K562 (cell line): ENCODE data around the gene EYA2. TPM values are rescaled to one million over a fixed set of nuclear protein-coding genes. Genes with fewer than 3 reads are reported as not detected.

ENCODE experiments used
- ELF1 ChIP-seq: fragments of 200-800 bp; sonication (Bioruptor generic); IDR thresholded peaks from 2 replicates; pipeline ENCODE4 v1.6.1; 2016; ENCODE audit warnings: missing genetic modification characterization, missing compliant biosample characterization
- FIP1L1 ChIP-seq: fragments of 200-400 bp; formaldehyde crosslinking; IDR thresholded peaks from 2 replicates; pipeline ENCODE4 v1.6.1; 2018; ENCODE audit warnings: mild to moderate bottlenecking, low read depth, low read length; ENCODE audit not compliant: poor library complexity, severe bottlenecking
- GATAD2A ChIP-seq: fragments of 450-650 bp; IDR thresholded peaks from 2 replicates; pipeline ENCODE4 v1.6.1; 2017
- PHTF2 ChIP-seq: fragments of 250-450 bp; sonication (Bioruptor Pico); IDR thresholded peaks from 2 replicates; pipeline ENCODE4 v1.5.0; 2021; ENCODE audit warnings: mild to moderate bottlenecking
- PRPF4 ChIP-seq: fragments of 200-400 bp; formaldehyde crosslinking; IDR thresholded peaks from one replicate; pipeline ENCODE4 v1.6.1; 2017; ENCODE audit warnings: low read length, low read depth, mild to moderate bottlenecking; ENCODE audit not compliant: insufficient read depth, poor library complexity, severe bottlenecking
- TAF1 ChIP-seq: IDR thresholded peaks from 2 replicates; pipeline ENCODE4 v1.6.1; 2011; ENCODE audit warnings: mild to moderate bottlenecking, low read length, moderate library complexity; ENCODE audit not compliant: insufficient read depth, control insufficient read depth, severe bottlenecking; ENCODE audit errors: extremely low read depth
- TBP ChIP-seq: optimal IDR thresholded peaks from 2 replicates; pipeline ENCODE3; 2011; ENCODE audit warnings: low read depth, low read length, improper control_type of control experiment
- TCFL5 ChIP-seq: fragments of 250-450 bp; sonication (Bioruptor Pico); conservative IDR thresholded peaks from 2 replicates; pipeline ENCODE4 v1.6.1; 2021; ENCODE audit warnings: mild to moderate bottlenecking, moderate library complexity, matching md5 sums
- ZFP30 ChIP-seq: fragments of 250-450 bp; sonication (Bioruptor Pico); IDR thresholded peaks from 2 replicates; pipeline ENCODE4 v1.8.0; 2022; ENCODE audit warnings: moderate library complexity, mild to moderate bottlenecking, inconsistent platforms, borderline replicate concordance
- ZNF217 ChIP-seq: sonication (generic); formaldehyde crosslinking; IDR thresholded peaks from 2 replicates; pipeline ENCODE4 v1.8.0; 2022; ENCODE audit warnings: mild to moderate bottlenecking, missing genetic modification reagents
- ZNF668 ChIP-seq: fragments of 250-450 bp; sonication (Bioruptor Pico); IDR thresholded peaks from 2 replicates; pipeline ENCODE4 v1.8.0; 2022; ENCODE audit warnings: mild to moderate bottlenecking, inconsistent platforms
- polyA plus RNA-seq, 8 experiments: library from polyadenylated mRNA; depleted of rRNA in 4 of 8; stranded (reverse) in 5 of 8; unstranded in 3 of 8; fragments of >200 nt; fragmentation: Nextera tagmentation in 2 of 8; fragmentation: Illumina TruSeq in 1 of 8; extraction: Ambion mirVana in 2 of 8; extraction: Trizol in 1 of 8; gene quantifications; 2 replicates each; pipeline versions ENCODE4 v1.2.1 to v1.2.3, GENCODE V29; 2011 to 2014; ENCODE audit warnings: inconsistent platforms in 1 of 8, missing spikeins in 1 of 8
- total RNA-seq, 7 experiments: library from RNA; depleted of rRNA in 6 of 7; stranded (reverse); fragments of >200 nt in 6 of 7; fragmentation: Illumina TruSeq in 2 of 7; extraction: Trizol in 2 of 7; gene quantifications; 2 replicates each; pipeline versions ENCODE4 v1.2.1 to v1.2.3, GENCODE V29; 2011 to 2021; ENCODE audit warnings: low replicate concordance in 1 of 7
- TF ChIP-seq, protein P1 (sequence below): fragments of 250-450 bp; sonication (Bioruptor Pico); IDR thresholded peaks from 2 replicates; pipeline ENCODE4 v1.6.1; 2021; ENCODE audit warnings: mild to moderate bottlenecking
- TF ChIP-seq, protein P2 (sequence below): sonication (generic); formaldehyde crosslinking; IDR thresholded peaks from 2 replicates; pipeline ENCODE4 v1.8.0; 2022; ENCODE audit warnings: missing genetic modification reagents, mild to moderate bottlenecking, borderline replicate concordance
- TF ChIP-seq, protein P3 (sequence below): fragments of 450-650 bp; IDR thresholded peaks from 2 replicates; pipeline ENCODE4 v1.6.1; 2018; ENCODE audit not compliant: partially characterized antibody
- TF ChIP-seq, protein P4 (sequence below): fragments of 250-450 bp; sonication (Bioruptor Pico); IDR thresholded peaks from 2 replicates; pipeline ENCODE4 v1.5.0; 2021; ENCODE audit warnings: mild to moderate bottlenecking, borderline replicate concordance
- TF ChIP-seq, protein P5 (sequence below): conservative IDR thresholded peaks from 2 replicates; pipeline ENCODE4 v1.6.1; 2011; ENCODE audit warnings: low read depth, mild to moderate bottlenecking, low read length; ENCODE audit not compliant: control insufficient read depth

The EYA2 gene
- total and polyA plus RNA-seq, 9 of the 15 experiments (the other 6 are each of a cell fraction or from before 2014, with no cell fraction given), result 0.03 TPM; not detected in 8

DNA sequence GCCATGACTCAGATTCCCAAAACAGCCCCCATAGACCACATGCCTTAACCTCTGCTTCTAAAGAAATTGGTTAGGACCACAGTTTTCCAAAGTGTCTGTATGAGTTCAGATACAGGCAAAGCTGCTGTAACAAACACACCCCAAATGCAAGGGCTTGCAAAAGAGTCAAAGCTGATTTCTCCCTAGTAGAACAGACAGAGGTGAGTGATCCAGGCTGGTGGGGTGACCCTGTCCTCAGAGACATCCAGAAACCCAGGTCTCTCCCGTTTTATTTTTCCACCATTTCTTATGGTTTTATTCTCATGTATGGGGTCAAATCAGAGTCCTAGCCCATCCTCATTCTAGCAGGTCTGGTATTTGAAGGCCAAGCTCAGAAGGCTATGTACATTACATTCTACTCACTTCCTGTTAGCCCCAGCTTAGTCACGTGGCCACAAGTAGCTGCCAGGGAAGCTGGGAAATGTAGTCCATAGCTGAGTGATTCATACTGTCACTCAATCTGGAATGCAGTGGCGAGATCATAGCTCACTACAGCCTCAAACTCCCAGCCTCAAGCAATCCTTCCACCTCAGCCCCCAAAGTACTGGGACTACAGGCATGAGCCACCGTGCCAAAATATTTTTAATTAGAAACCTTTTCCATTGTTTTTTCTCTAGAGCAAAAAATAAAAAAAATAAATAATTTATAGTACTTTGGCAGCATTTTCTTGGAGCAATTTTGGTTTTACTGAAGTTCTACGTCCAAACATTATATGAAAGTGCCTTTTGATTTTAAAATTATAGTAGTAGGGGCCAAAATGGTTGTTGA is 286.6 kb downstream of the EYA2 start (continued):
- TF ChIP-seq PRPF4, result no peak
- TF ChIP-seq, protein P1, sequence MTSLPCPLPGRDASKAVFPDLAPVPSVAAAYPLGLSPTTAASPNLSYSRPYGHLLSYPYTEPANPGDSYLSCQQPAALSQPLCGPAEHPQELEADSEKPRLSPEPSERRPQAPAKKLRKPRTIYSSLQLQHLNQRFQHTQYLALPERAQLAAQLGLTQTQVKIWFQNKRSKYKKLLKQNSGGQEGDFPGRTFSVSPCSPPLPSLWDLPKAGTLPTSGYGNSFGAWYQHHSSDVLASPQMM (CRISPR knock-in tag), result no peak
- TF ChIP-seq ZFP30 (CRISPR knock-in tag), result no peak
- no peak for TF ChIP-seq FIP1L1
- TF ChIP-seq, protein P2, sequence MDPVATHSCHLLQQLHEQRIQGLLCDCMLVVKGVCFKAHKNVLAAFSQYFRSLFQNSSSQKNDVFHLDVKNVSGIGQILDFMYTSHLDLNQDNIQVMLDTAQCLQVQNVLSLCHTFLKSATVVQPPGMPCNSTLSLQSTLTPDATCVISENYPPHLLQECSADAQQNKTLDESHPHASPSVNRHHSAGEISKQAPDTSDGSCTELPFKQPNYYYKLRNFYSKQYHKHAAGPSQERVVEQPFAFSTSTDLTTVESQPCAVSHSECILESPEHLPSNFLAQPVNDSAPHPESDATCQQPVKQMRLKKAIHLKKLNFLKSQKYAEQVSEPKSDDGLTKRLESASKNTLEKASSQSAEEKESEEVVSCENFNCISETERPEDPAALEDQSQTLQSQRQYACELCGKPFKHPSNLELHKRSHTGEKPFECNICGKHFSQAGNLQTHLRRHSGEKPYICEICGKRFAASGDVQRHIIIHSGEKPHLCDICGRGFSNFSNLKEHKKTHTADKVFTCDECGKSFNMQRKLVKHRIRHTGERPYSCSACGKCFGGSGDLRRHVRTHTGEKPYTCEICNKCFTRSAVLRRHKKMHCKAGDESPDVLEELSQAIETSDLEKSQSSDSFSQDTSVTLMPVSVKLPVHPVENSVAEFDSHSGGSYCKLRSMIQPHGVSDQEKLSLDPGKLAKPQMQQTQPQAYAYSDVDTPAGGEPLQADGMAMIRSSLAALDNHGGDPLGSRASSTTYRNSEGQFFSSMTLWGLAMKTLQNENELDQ (CRISPR knock-in tag), result no peak
- no peak for TF ChIP-seq GATAD2A
- no peak for TF ChIP-seq ZNF217 (CRISPR knock-in tag)
- no peak for TF ChIP-seq PHTF2 (CRISPR knock-in tag)
- TF ChIP-seq, protein P3, sequence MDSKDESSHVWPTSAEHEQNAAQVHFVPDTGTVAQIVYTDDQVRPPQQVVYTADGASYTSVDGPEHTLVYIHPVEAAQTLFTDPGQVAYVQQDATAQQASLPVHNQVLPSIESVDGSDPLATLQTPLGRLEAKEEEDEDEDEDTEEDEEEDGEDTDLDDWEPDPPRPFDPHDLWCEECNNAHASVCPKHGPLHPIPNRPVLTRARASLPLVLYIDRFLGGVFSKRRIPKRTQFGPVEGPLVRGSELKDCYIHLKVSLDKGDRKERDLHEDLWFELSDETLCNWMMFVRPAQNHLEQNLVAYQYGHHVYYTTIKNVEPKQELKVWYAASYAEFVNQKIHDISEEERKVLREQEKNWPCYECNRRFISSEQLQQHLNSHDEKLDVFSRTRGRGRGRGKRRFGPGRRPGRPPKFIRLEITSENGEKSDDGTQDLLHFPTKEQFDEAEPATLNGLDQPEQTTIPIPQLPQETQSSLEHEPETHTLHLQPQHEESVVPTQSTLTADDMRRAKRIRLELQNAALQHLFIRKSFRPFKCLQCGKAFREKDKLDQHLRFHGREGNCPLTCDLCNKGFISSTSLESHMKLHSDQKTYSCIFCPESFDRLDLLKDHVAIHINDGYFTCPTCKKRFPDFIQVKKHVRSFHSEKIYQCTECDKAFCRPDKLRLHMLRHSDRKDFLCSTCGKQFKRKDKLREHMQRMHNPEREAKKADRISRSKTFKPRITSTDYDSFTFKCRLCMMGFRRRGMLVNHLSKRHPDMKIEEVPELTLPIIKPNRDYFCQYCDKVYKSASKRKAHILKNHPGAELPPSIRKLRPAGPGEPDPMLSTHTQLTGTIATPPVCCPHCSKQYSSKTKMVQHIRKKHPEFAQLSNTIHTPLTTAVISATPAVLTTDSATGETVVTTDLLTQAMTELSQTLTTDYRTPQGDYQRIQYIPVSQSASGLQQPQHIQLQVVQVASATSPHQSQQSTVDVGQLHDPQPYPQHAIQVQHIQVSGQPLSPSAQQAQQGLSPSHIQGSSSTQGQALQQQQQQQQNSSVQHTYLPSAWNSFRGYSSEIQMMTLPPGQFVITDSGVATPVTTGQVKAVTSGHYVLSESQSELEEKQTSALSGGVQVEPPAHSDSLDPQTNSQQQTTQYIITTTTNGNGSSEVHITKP, result peak; percentile 10
- no peak for TF ChIP-seq TAF1
- TF ChIP-seq TCFL5 (CRISPR knock-in tag), result no peak
- TF ChIP-seq TBP, result no peak
- TF ChIP-seq, protein P4, sequence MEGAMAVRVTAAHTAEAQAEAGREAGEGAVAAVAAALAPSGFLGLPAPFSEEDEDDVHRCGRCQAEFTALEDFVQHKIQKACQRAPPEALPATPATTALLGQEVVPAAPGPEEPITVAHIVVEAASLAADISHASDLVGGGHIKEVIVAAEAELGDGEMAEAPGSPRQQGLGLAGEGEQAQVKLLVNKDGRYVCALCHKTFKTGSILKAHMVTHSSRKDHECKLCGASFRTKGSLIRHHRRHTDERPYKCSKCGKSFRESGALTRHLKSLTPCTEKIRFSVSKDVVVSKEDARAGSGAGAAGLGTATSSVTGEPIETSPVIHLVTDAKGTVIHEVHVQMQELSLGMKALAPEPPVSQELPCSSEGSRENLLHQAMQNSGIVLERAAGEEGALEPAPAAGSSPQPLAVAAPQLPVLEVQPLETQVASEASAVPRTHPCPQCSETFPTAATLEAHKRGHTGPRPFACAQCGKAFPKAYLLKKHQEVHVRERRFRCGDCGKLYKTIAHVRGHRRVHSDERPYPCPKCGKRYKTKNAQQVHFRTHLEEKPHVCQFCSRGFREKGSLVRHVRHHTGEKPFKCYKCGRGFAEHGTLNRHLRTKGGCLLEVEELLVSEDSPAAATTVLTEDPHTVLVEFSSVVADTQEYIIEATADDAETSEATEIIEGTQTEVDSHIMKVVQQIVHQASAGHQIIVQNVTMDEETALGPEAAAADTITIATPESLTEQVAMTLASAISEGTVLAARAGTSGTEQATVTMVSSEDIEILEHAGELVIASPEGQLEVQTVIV (CRISPR knock-in tag), result no peak
- TF ChIP-seq ZNF668 (CRISPR knock-in tag), result no peak
- TF ChIP-seq ELF1 (tag), result peak; percentile 93
- TF ChIP-seq, protein P5, sequence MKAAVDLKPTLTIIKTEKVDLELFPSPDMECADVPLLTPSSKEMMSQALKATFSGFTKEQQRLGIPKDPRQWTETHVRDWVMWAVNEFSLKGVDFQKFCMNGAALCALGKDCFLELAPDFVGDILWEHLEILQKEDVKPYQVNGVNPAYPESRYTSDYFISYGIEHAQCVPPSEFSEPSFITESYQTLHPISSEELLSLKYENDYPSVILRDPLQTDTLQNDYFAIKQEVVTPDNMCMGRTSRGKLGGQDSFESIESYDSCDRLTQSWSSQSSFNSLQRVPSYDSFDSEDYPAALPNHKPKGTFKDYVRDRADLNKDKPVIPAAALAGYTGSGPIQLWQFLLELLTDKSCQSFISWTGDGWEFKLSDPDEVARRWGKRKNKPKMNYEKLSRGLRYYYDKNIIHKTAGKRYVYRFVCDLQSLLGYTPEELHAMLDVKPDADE, result peak; percentile 77; the same call in 1 of the 2 replicates
